LNCaP clone FGC (cell line): ENCODE measurements around the gene PLK1.
"Not testable (repeated sequence)": the region's sequence is repeated elsewhere in the genome, so short reads cannot be mapped to it uniquely, and the experiment has no call there.

ENCODE experiments used
- DNase-seq: peaks from one replicate; pipeline ENCODE4 v3.0.0-alpha.2; 2011; ENCODE audit warnings: low read depth
- H3K4me3 ChIP-seq: 2 replicates; pipeline ENCODE4 v1.5.1; 2011; ENCODE audit warnings: mild to moderate bottlenecking, low read depth, low read length, control low read depth
- CTCF ChIP-seq: IDR thresholded peaks from 2 replicates; pipeline ENCODE4 v1.5.1; 2012; ENCODE audit warnings: mild to moderate bottlenecking; ENCODE audit not compliant: control insufficient read depth, insufficient read depth; ENCODE audit errors: extremely low read depth

The PLK1 gene

GRCh38 chr16:23728112-23728477, 49.4 kb downstream of the PLK1 start:
- no peak overlapping the region for H3K4me3 ChIP-seq
- no peak for TF ChIP-seq CTCF
- no peak for DNase-seq

- H3K4me3 ChIP-seq, result no peak overlapping the region
- no peak for TF ChIP-seq CTCF
- no peak for DNase-seq
These were observed 51.1 kb downstream of the PLK1 start for GRCh38 chr16:23729503-23730424.

GRCh38 chr16:23734176-23734893, 55.6 kb downstream of the PLK1 start:
- no peak overlapping the region for H3K4me3 ChIP-seq
- DNase-seq, result no peak
- TF ChIP-seq CTCF, result no peak

- DNase-seq, H3K4me3 ChIP-seq: not testable (repeated sequence)
These were observed 58.8 kb downstream of the PLK1 start for GRCh38 chr16:23737423-23738028.

- no peak overlapping the region for H3K4me3 ChIP-seq
- no peak for DNase-seq
- no peak for TF ChIP-seq CTCF
These were observed 60.8 kb downstream of the PLK1 start for GRCh38 chr16:23739516-23739915.
